MCF 10A (cell line): Measurements from ENCODE around the gene C2. TPM values are rescaled to one million over a fixed set of nuclear protein-coding genes. Genes with fewer than 3 reads are reported as not detected.
A peak's percentile ranks its signal among the peaks of the same experiment; 100 is the strongest.
"Not testable (repeated sequence)": the region's sequence is repeated elsewhere in the genome, so short reads cannot be mapped to it uniquely, and the experiment has no call there.

ENCODE experiments used
- BruUV-seq: library from RNA; stranded (reverse); fragments of 400-500 nt; replicated peaks from 2 replicates; lab custom pipeline; 2021; lab: Mats Ljungman, UMichigan
- CTCF ChIA-PET: fragments of 300-600 bp; sonication (Branson Sonifier 250); formaldehyde crosslinking; extraction: SDS; loops from one replicate; lab custom pipeline; 2021; ENCODE audit warnings: antibody characterized with exemption, inconsistent platforms; lab: Yijun Ruan, JAX
- POLR2A ChIA-PET: fragments of 300-600, 350-650 bp; sonication (Branson Sonifier 250); formaldehyde crosslinking; extraction: SDS; loops from one replicate; lab custom pipeline; 2020; ENCODE audit warnings: antibody characterized with exemption, inconsistent platforms; lab: Yijun Ruan, JAX
- DNase-seq: peaks from one replicate; pipeline ENCODE4 v3.0.0-alpha.2; 2018; ENCODE audit not compliant: unreplicated experiment
- H3K27ac Mint-ChIP-seq: one replicate; pipeline ENCODE4 v1.8.0; 2022; ENCODE audit warnings: mild to moderate bottlenecking, low read depth, mixed read lengths; ENCODE audit not compliant: unreplicated experiment
- H3K27me3 Mint-ChIP-seq: one replicate; pipeline ENCODE4 v1.8.0; 2022; ENCODE audit warnings: mixed read lengths; ENCODE audit not compliant: insufficient read depth, unreplicated experiment
- H3K36me3 Mint-ChIP-seq: one replicate; pipeline ENCODE4 v1.8.0; 2022; ENCODE audit warnings: mild to moderate bottlenecking, moderate library complexity, mixed read lengths; ENCODE audit not compliant: insufficient read depth, unreplicated experiment
- H3K4me1 Mint-ChIP-seq: one replicate; pipeline ENCODE4 v1.8.0; 2022; ENCODE audit warnings: mixed read lengths; ENCODE audit not compliant: insufficient read depth, unreplicated experiment
- H3K4me3 Mint-ChIP-seq: one replicate; pipeline ENCODE4 v1.8.0; 2022; ENCODE audit warnings: mild to moderate bottlenecking, moderate library complexity, mixed read lengths; ENCODE audit not compliant: unreplicated experiment
- H3K9me3 Mint-ChIP-seq: one replicate; pipeline ENCODE4 v1.8.0; 2022; ENCODE audit warnings: mixed read lengths; ENCODE audit not compliant: unreplicated experiment
- intact Hi-C: fragments of 100-400 bp; cut with micrococcal nuclease; formaldehyde crosslinking; loops from 2 replicates; pipeline ENCODE4 v1.14.1; 2022
- total RNA-seq: library from RNA; stranded (reverse); gene quantifications from 2 replicates; pipeline ENCODE4 v1.2.3, GENCODE V29; 2022
- TF ChIP-seq, protein P1 (sequence below): fragments of 200-600 bp; IDR thresholded peaks from one replicate; pipeline ENCODE4 v1.8.0; 2022; ENCODE audit warnings: antibody characterized with exemption, mild to moderate bottlenecking; ENCODE audit not compliant: unreplicated experiment

C2 gene
- total RNA-seq, 1 experiment from 2014 or later: not detected

DNA sequence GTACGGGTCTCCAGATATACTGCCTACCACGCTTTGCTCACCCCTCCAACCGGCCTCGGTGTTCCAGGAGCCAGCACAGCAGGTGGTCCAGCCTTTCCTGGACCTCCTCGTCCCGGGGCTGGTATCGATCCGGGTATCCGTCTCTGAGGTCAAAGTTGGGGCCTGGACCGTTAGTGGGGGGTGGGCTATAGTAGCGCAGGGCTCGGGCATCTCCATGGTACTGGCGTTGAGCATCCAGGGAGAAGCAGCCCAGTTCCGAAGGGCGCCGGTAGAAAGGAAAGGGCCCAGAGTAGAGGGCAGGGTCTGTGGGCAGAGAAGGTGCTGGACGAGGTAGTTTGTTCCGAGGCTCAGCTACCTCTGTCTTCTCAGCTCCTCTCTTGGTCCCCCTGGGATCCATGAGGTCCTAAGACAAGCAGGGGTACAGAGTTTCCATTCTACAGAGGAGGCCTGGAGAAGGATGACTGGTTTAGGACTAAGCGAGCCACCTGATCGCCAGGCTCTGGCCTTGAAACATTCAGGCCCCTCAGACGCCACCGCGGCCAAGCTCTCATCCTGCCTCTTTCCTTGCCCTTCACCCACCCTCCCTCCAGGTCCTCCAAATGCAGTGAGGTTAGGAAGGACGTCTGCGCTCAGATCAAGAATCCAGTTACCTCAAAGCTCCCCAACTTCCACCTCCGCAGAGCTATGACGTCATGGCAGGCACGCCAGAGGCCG lies 43.9 kb downstream of the C2 start:
- ChIA-PET CTCF (interaction anchor here (0.6 to 1.5 kb wide), 4 partner anchors 19 to 779 kb away, joined by 3 to 5 read pairs (median 4); no protein-coding TSS in a partner anchor), POLR2A (interaction anchor here (0.5 to 6.9 kb wide), 38 partner anchors 9 to 1328 kb away, joined by 3 to 109 read pairs (median 5); partner anchors contain the start of genes AGPAT1, ATF6B, BAG6 and C6orf47)
- Mint-ChIP-seq H3K9me3 (no peaks in the 10 kb centered on the region), H3K27me3 (no peaks in the 10 kb centered on the region), H3K4me1 (peaks cover 21% of the 10 kb centered on the region), H3K36me3 (peaks cover 75% of the 10 kb centered on the region), H3K4me3 (peak overlapping the region; percentile 80), H3K27ac (peak overlapping the region; percentile 100)
- TF ChIP-seq, protein P1, sequence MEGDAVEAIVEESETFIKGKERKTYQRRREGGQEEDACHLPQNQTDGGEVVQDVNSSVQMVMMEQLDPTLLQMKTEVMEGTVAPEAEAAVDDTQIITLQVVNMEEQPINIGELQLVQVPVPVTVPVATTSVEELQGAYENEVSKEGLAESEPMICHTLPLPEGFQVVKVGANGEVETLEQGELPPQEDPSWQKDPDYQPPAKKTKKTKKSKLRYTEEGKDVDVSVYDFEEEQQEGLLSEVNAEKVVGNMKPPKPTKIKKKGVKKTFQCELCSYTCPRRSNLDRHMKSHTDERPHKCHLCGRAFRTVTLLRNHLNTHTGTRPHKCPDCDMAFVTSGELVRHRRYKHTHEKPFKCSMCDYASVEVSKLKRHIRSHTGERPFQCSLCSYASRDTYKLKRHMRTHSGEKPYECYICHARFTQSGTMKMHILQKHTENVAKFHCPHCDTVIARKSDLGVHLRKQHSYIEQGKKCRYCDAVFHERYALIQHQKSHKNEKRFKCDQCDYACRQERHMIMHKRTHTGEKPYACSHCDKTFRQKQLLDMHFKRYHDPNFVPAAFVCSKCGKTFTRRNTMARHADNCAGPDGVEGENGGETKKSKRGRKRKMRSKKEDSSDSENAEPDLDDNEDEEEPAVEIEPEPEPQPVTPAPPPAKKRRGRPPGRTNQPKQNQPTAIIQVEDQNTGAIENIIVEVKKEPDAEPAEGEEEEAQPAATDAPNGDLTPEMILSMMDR: no peak
- TSS peak; percentile 78 for BruUV-seq
- DNase-seq: no peak
- intact Hi-C loops: loop anchor here (1.0 to 10.0 kb wide), 2 partner anchors 12 to 183 kb away; partner anchors contain the start of genes PPT2, PRRT1 and SKIC2

DNA sequence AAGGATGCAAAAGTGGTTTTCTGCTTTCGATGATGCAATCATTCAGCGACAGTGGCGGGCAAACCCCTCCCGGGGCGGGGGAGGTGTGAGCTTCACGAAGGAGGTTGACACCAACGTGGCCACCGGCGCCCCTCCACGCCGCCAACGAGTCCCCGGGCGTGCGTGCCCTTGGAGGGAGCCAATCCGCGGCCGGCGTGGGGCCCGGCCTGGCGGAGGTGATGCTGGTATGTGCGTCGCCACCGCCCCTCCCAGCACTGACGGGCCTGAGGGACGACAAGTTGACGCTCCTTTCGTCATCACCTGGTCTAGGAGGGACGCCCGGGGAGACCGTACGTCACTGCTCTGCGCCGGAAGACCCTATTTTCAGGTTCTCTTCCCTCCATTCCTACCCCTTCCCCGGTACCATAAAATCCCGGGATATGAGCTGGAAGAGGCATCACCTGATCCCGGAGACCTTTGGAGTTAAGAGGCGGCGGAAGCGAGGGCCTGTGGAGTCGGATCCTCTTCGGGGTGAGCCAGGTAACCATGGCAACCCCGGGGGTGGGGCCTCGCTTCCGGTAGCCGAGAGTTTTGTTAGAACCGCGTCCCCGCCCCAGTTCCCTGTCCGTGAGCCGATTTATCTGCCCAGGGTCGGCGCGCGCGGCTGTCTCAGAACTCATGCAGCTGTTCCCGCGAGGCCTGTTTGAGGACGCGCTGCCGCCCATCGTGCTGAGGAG lies 44.6 kb downstream of the C2 start, which contains the start of gene DXO:
TSS of gene DXO (minus strand) at position 146 of the 716 bp plus-strand sequence. CDS start 463 bp downstream, outside the sequence.
- intact Hi-C loops: loop anchor here (1.0 to 10.0 kb wide), 2 partner anchors 13 to 183 kb away; partner anchors contain the start of genes PPT2, PRRT1 and SKIC2
- peaks cover 21% of the 10 kb centered on the region for H3K4me1 Mint-ChIP-seq
- peaks cover 72% of the 10 kb centered on the region for H3K36me3 Mint-ChIP-seq
- peak within 1 kb of the TSS; percentile 100 for H3K27ac Mint-ChIP-seq
- TF ChIP-seq, protein P1: no peak
- H3K27me3 Mint-ChIP-seq: no peaks in the 10 kb centered on the region
- peak within 1 kb of the TSS; percentile 80 for H3K4me3 Mint-ChIP-seq
- DNase-seq: peak; percentile 98
- no peaks in the 10 kb centered on the region for H3K9me3 Mint-ChIP-seq
- BruUV-seq: no TSS peak
- POLR2A ChIA-PET: interaction anchor here (0.5 to 6.9 kb wide), 42 partner anchors 9 to 1327 kb away, joined by 3 to 109 read pairs (median 5); partner anchors contain the start of genes AGPAT1, ATF6B, BAG6 and C6orf47
- CTCF ChIA-PET: interaction anchor here (0.6 kb wide), 3 partner anchors 19 to 780 kb away, joined by 3 to 5 read pairs (median 3); no protein-coding TSS in a partner anchor

DNA sequence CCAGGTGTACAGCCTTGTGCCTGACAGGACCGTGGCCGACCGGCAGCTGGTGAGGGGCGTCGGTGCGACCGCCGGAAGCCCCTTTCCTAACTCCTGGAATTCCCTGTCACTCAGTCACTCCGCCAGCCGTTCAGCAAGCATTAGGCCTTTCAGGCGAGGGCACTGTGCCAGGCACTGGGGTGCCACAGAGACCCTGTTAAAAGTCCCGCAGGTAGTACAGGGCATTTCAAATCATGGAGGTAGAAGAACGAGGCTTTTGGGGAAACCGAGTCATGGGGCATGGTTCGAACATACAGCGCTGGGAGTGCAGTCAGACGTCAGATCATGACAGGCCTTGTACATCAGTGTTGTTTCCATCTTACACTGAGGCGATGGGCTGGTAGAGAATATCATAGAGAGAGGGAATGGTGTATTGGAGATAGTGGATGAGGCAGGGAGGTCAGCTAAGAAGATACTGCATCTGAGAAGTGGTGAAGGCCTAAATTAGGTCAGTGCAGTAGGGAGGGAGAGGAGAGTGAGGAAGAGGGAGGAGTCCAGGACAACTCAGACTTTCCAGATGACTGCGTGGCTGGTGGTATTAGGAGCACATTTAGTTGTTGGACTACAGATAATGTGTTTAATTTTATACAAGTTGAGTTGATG lies 45.3 kb downstream of the C2 start:
- CTCF ChIA-PET: no interaction called here
- POLR2A ChIA-PET: interaction anchor here (0.6 to 6.9 kb wide), 25 partner anchors 9 to 1327 kb away, joined by 3 to 109 read pairs (median 5); partner anchors contain the start of genes AGPAT1, CFB, EHMT2 and GPANK1
- Mint-ChIP-seq H3K27me3 (no peaks in the 10 kb centered on the region), H3K4me3 (peak overlapping the region; percentile 80), H3K36me3 (peaks cover 69% of the 10 kb centered on the region), H3K9me3 (no peaks in the 10 kb centered on the region), H3K4me1 (peaks cover 21% of the 10 kb centered on the region), H3K27ac (peak overlapping the region; percentile 100)
- DNase-seq: no peak
- TF ChIP-seq, protein P1: no peak
- intact Hi-C loops: loop anchor here (10.0 kb wide), 1 partner anchor 182 kb away; the partner anchor contains the start of genes PPT2 and PRRT1
- TSS peak; percentile 75 for BruUV-seq

DNA sequence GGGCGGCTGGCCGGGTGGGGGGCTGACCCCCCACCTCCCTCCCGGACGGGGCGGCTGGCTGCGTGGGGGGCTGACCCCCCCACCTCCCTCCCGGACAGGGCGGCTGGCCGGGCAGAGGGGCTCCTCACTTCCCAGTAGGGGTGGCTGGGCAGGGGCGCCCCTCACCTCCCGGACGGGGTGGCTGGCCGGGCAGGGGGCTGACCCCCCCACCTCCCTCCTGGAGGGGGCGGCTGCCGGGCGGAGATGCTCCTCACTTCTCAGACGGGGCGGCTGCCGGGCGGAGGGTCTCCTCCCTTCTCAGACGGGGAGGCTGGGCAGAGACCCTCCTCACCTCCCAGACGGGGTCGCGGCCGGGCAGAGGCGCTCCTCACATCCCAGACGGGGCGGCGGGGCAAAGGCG lies 48.5 kb downstream of the C2 start:
- not testable (repeated sequence) for H3K27me3 Mint-ChIP-seq, H3K27ac Mint-ChIP-seq, DNase-seq, H3K4me3 Mint-ChIP-seq, BruUV-seq, H3K4me1 Mint-ChIP-seq, H3K9me3 Mint-ChIP-seq
- H3K36me3 Mint-ChIP-seq: peaks cover 36% of the 10 kb centered on the region
- intact Hi-C loops: loop anchor here (10.0 kb wide), 1 partner anchor 179 kb away; the partner anchor contains the start of genes PPT2 and PRRT1
- ChIA-PET CTCF (interaction anchor here (0.7 kb wide), 1 partner anchor 892 kb away, joined by 3 read pairs; no protein-coding TSS in a partner anchor), POLR2A (interaction anchor here (0.6 kb wide), 1 partner anchor 140 kb away, joined by 3 read pairs; no protein-coding TSS in a partner anchor)
